ENCODE results near the gene MED9.

MED9 gene

GRCh38 chr17:17514993-17515933, 38.5 kb downstream of the MED9 start:
- DNase-seq: no peak

GRCh38 chr17:17515934-17516930, 39.4 kb downstream of the MED9 start:
- no peak for DNase-seq

- no peak for DNase-seq
Measured at GRCh38 chr17:17516941-17517720, 40.3 kb downstream of the MED9 start.

- DNase-seq: no peak
Measured at GRCh38 chr17:17518014-17518413, 41.2 kb downstream of the MED9 start.

- no peak for DNase-seq
Measured at GRCh38 chr17:17518951-17519350, 42.2 kb downstream of the MED9 start.

GRCh38 chr17:17519886-17520285, 43.1 kb downstream of the MED9 start:
- no peak for DNase-seq

- DNase-seq: no peak
Measured at GRCh38 chr17:17520599-17521232, 43.9 kb downstream of the MED9 start.

- DNase-seq: no peak
Measured at GRCh38 chr17:17523001-17523730, 46.4 kb downstream of the MED9 start.

GRCh38 chr17:17523731-17524490, 47.1 kb downstream of the MED9 start:
- DNase-seq: no peak

GRCh38 chr17:17525311-17525710, 48.5 kb downstream of the MED9 start:
- DNase-seq: no peak

GRCh38 chr17:17525956-17526355, 49.2 kb downstream of the MED9 start:
- DNase-seq: no peak

GRCh38 chr17:17526369-17526768, 49.6 kb downstream of the MED9 start:
- DNase-seq: no peak

- DNase-seq: no peak
Measured at GRCh38 chr17:17527534-17527933, 50.7 kb downstream of the MED9 start.

GRCh38 chr17:17527956-17528500, 51.2 kb downstream of the MED9 start:
- DNase-seq: no peak

GRCh38 chr17:17528696-17529652, 52.2 kb downstream of the MED9 start:
- DNase-seq: no peak

GRCh38 chr17:17531156-17531555, 54.4 kb downstream of the MED9 start:
- DNase-seq: no peak

- no peak for DNase-seq
Measured at GRCh38 chr17:17532991-17533390, 56.2 kb downstream of the MED9 start.

All from hypothalamus (tissue), 51 donors.